ENCODE measurements around the gene TNS4. TPM values are rescaled to one million over a fixed set of nuclear protein-coding genes. Genes with fewer than 3 reads are reported as not detected.

TNS4 gene
- total and polyA plus RNA-seq, 2 experiments from 2014 or later = 0.20 TPM; not detected in 1

GRCh38 chr17:40472733-40473452, 28.5 kb downstream of the TNS4 start:
- peaks cover 9% of the 10 kb centered on the region; the same call in 1 of the 2 replicates for H3K4me1 ChIP-seq (ENCODE audit: insufficient read depth)
- H3K9ac ChIP-seq = no peak overlapping the region
- no peaks in the 10 kb centered on the region for H3K36me3 ChIP-seq (ENCODE audit: low read depth)
- no peaks in the 10 kb centered on the region for H3K27me3 ChIP-seq (replicated peaks; ENCODE audit: insufficient read depth)
- H3F3A ChIP-seq (ENCODE audit: insufficient read depth) = peaks cover 45% of the 10 kb centered on the region
- no peak overlapping the region for H3K4me3 ChIP-seq
- H3K4me2 ChIP-seq (ENCODE audit: unreplicated experiment) = no peak overlapping the region
- H2AFZ ChIP-seq = no peak overlapping the region
- in situ Hi-C loops (cut with MboI) = no loop called here
- WGBS, 2 experiments (ENCODE audit: low coverage in 1 of 2, low lambda C conversion rate in 2 of 2, missing lambda C conversion rate in 2 of 2) = 91 to 97% methylated on average over 3 of the region's 3 CpGs
- H3K79me2 ChIP-seq (ENCODE audit: insufficient read depth) = no peaks in the 10 kb centered on the region
- H3K9me3 ChIP-seq (ENCODE audit: low read depth) = no peaks in the 10 kb centered on the region
- DNase-seq = peak; percentile 53
- H4K20me1 ChIP-seq (ENCODE audit: insufficient read depth) = no peaks in the 10 kb centered on the region
- H3K9me2 ChIP-seq (ENCODE audit: insufficient read depth) = no peaks in the 10 kb centered on the region
- TF ChIP-seq EZH2phosphoT487 (IDR thresholded peaks at IDR 0.05; ENCODE audit: insufficient read depth, low read depth) (no peak), EZH2 (IDR thresholded peaks at IDR 0.05; ENCODE audit: insufficient read depth, poor library complexity, severe bottlenecking) (no peak)
- H3K27ac ChIP-seq = no peak overlapping the region

- H3K4me1 ChIP-seq (ENCODE audit: insufficient read depth) = peaks cover 9% of the 10 kb centered on the region; the same call in 1 of the 2 replicates
- DNase-seq = peak; percentile 43
- no peaks in the 10 kb centered on the region for H3K79me2 ChIP-seq (ENCODE audit: insufficient read depth)
- H2AFZ ChIP-seq = no peak overlapping the region
- H3K4me3 ChIP-seq = no peak overlapping the region
- no peak for TF ChIP-seq EZH2 (IDR thresholded peaks at IDR 0.05; ENCODE audit: insufficient read depth, poor library complexity, severe bottlenecking)
- TF ChIP-seq EZH2phosphoT487 (IDR thresholded peaks at IDR 0.05; ENCODE audit: insufficient read depth, low read depth) = no peak
- H3K36me3 ChIP-seq (ENCODE audit: low read depth) = no peaks in the 10 kb centered on the region
- in situ Hi-C loops (cut with MboI) = no loop called here
- peaks cover 51% of the 10 kb centered on the region for H3F3A ChIP-seq (ENCODE audit: insufficient read depth)
- no peaks in the 10 kb centered on the region for H3K27me3 ChIP-seq (replicated peaks; ENCODE audit: insufficient read depth)
- H3K27ac ChIP-seq = peak overlapping the region; percentile 35
- H3K9me3 ChIP-seq (ENCODE audit: low read depth) = no peaks in the 10 kb centered on the region
- 86 to 88% methylated on average over 6 of the region's 6 CpGs for WGBS, 2 experiments (ENCODE audit: low coverage in 1 of 2, low lambda C conversion rate in 2 of 2, missing lambda C conversion rate in 2 of 2)
- H4K20me1 ChIP-seq (ENCODE audit: insufficient read depth) = no peaks in the 10 kb centered on the region
- H3K9ac ChIP-seq = no peak overlapping the region
- H3K9me2 ChIP-seq (ENCODE audit: insufficient read depth) = no peaks in the 10 kb centered on the region
- no peak overlapping the region for H3K4me2 ChIP-seq (ENCODE audit: unreplicated experiment)
These were observed 29.3 kb downstream of the TNS4 start for GRCh38 chr17:40471846-40472732.

GRCh38 chr17:40470932-40471828, 30.2 kb downstream of the TNS4 start:
- no peaks in the 10 kb centered on the region for H4K20me1 ChIP-seq (ENCODE audit: insufficient read depth)
- peak; percentile 40 for DNase-seq
- 88 to 89% methylated on average over 17 of the region's 17 CpGs for WGBS, 2 experiments (ENCODE audit: low coverage in 1 of 2, low lambda C conversion rate in 2 of 2, missing lambda C conversion rate in 2 of 2)
- TF ChIP-seq EZH2phosphoT487 (IDR thresholded peaks at IDR 0.05; ENCODE audit: insufficient read depth, low read depth) (no peak), EZH2 (IDR thresholded peaks at IDR 0.05; ENCODE audit: insufficient read depth, poor library complexity, severe bottlenecking) (no peak)
- no peaks in the 10 kb centered on the region for H3K27me3 ChIP-seq (replicated peaks; ENCODE audit: insufficient read depth)
- H3K9me3 ChIP-seq (ENCODE audit: low read depth) = no peaks in the 10 kb centered on the region
- in situ Hi-C loops (cut with MboI) = no loop called here
- no peaks in the 10 kb centered on the region for H3K79me2 ChIP-seq (ENCODE audit: insufficient read depth)
- no peak overlapping the region for H3K4me2 ChIP-seq (ENCODE audit: unreplicated experiment)
- H3F3A ChIP-seq (ENCODE audit: insufficient read depth) = peaks cover 52% of the 10 kb centered on the region
- H2AFZ ChIP-seq = no peak overlapping the region
- H3K9me2 ChIP-seq (ENCODE audit: insufficient read depth) = no peaks in the 10 kb centered on the region
- no peak overlapping the region for H3K9ac ChIP-seq
- no peaks in the 10 kb centered on the region for H3K36me3 ChIP-seq (ENCODE audit: low read depth)
- H3K27ac ChIP-seq = peak overlapping the region; percentile 35; the same call in 1 of the 2 replicates
- no peak overlapping the region for H3K4me3 ChIP-seq
- H3K4me1 ChIP-seq (ENCODE audit: insufficient read depth) = peaks cover 9% of the 10 kb centered on the region; the same call in 1 of the 2 replicates

All from GM23248 (cell line).